NT2/D1 (cell line): ENCODE measurements around the gene OPN1MW3.

Experiments used
- DNase-seq: peaks from one replicate; pipeline ENCODE4 v3.0.0-alpha.2; 2011; ENCODE audit warnings: low read depth, low spot score
- H3K27me3 ChIP-seq: 2 replicates; pipeline ENCODE4 v1.6.0; 2011; ENCODE audit warnings: mild to moderate bottlenecking; ENCODE audit not compliant: insufficient read length, insufficient read depth
- H3K36me3 ChIP-seq: 2 replicates; pipeline ENCODE4 v1.6.1; 2011; ENCODE audit warnings: mild to moderate bottlenecking, low read length, mixed read lengths; ENCODE audit not compliant: insufficient read depth, insufficient read length
- H3K4me1 ChIP-seq: 2 replicates; pipeline ENCODE4 v1.5.1; 2011; ENCODE audit not compliant: insufficient read depth, insufficient read length
- H3K4me3 ChIP-seq: 2 replicates; pipeline ENCODE4 v1.5.1; 2011; ENCODE audit warnings: low read depth; ENCODE audit not compliant: insufficient read length
- H3K9ac ChIP-seq: 2 replicates; pipeline ENCODE4 v1.6.0; 2011; ENCODE audit warnings: low read depth; ENCODE audit not compliant: insufficient read length
- H3K9me3 ChIP-seq: 2 replicates; pipeline ENCODE4 v1.5.1; 2011; ENCODE audit warnings: mild to moderate bottlenecking, low read length; ENCODE audit not compliant: insufficient read depth
- SUZ12 ChIP-seq: IDR thresholded peaks from 2 replicates; pipeline ENCODE4 v1.6.1; 2011; ENCODE audit not compliant: insufficient read length, insufficient read depth; ENCODE audit errors: extremely low read depth
- YY1 ChIP-seq: IDR thresholded peaks from 2 replicates; pipeline ENCODE4 v1.6.1; 2011; ENCODE audit not compliant: insufficient read length, insufficient read depth
- ZNF274 ChIP-seq: IDR thresholded peaks from 2 replicates; pipeline ENCODE4 v1.6.1; 2011; ENCODE audit warnings: mild to moderate bottlenecking, low read depth, low read length

The OPN1MW3 gene

DNA sequence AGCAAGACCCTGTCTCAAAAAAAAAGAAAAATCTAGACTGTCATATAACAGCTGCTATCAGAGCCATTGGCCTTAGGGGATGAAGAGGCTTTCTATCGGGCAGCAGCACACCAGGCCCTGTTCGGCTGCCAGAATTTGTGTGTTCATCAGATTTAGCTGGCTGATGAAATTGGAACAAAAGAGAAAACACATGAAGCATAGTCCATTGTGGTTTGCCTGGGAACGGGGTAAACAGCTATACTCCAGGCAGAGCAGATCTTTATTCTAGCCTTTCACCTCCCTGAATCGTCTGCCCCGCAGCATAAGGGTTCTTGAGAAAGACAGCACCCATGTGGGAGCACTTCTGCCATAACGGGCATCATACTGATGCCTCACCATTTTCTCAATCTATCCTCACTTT lies 49.8 kb downstream of the OPN1MW3 start:
- no peak for DNase-seq
- Histone ChIP-seq H3K4me1 (no peaks in the 10 kb centered on the region), H3K9me3 (no peaks in the 10 kb centered on the region), H3K9ac (no peak overlapping the region), H3K4me3 (no peak overlapping the region), H3K36me3 (no peaks in the 10 kb centered on the region), H3K27me3 (no peaks in the 10 kb centered on the region)
- TF ChIP-seq SUZ12: no peak
- no peak for TF ChIP-seq YY1
- TF ChIP-seq ZNF274: no peak

DNA sequence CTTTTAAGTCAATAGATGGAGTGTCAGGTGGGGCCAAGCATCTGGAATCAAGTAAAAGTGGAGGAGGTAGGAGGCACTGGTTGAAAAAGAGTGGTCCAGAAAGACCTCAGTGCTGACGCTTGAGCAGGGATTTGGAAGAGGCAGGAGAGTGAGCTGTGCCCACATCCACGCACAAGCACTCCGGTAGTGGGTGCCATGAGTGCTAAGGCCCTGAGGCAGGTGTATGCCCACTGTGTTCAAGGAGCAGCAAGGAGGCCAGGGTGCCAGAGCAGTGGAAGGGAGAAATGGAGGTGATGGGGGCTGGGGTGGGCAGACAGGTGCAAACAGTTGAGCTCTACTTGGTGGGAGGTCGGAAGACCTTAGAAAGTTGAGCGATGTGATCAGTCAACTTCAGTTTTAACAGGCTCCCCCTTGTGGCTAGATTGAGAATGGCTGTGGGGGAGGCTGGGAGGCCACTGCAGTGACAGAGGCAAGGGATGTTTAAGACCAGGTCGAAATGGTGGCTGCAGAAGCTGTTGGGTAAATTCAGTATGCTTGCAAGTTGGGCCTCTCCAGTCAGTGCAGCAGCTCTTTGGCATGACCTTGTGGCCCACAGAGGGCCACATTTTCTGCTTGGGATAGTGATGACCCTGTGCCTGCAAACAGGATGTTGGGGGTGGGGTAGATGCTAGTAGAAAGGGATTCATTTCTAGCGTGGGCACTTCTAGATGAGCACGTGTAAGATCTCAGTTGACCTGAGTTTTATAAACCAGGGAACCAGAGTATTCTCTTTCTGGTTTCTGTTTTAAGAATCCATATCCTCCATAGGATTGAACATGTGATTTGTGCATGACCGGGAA lies 50.9 kb downstream of the OPN1MW3 start:
- peak; percentile 39 for DNase-seq

DNA sequence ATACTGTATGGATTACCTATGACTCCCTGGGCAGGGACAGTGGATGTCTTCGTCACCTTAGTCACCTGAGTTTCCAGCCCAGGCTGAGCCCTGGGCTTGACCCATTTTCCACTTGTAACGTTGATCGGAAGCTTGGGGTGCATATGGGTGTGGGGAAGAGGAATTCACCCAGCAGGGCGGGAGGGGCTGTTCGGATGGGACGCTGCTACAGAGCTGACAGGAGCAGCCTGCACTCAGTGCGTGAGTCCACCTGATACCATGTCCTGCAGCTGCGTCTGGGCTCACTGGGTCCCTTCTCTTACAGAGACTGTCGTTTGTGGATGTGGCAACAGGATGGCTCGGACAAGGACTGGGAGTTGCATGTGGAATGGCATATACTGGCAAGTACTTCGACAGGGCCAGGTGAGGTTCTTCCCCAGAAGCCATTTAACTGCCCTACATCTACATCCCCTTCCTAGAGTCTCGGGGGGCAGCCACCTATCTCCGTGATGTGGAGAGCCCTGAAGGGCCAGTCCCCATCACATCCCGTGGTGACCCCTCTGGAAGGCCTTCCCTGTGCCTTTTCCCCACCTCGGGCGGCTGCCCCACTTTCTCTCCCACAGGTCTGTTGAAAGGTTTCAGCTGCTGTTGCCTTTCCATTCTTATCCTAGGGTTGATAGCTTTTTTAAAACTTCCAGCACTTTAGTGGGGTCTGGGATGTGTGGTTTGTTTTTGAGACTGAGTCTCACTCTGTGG lies 51.8 kb downstream of the OPN1MW3 start:
- no peaks in the 10 kb centered on the region for H3K27me3 ChIP-seq
- no peaks in the 10 kb centered on the region for H3K36me3 ChIP-seq
- no peak overlapping the region for H3K9ac ChIP-seq
- H3K4me3 ChIP-seq: no peak overlapping the region
- TF ChIP-seq ZNF274 (no peak), SUZ12 (no peak), YY1 (no peak)
- no peaks in the 10 kb centered on the region for H3K4me1 ChIP-seq
- no peaks in the 10 kb centered on the region for H3K9me3 ChIP-seq
- no peak for DNase-seq

More for the DNA sequence above, 50.9 kb downstream of the OPN1MW3 start:
- H3K4me1 ChIP-seq: no peaks in the 10 kb centered on the region
- H3K27me3 ChIP-seq: no peaks in the 10 kb centered on the region
- no peaks in the 10 kb centered on the region for H3K9me3 ChIP-seq
- H3K9ac ChIP-seq: no peak overlapping the region
- H3K4me3 ChIP-seq: no peak overlapping the region
- no peaks in the 10 kb centered on the region for H3K36me3 ChIP-seq
- no peak for TF ChIP-seq ZNF274
- TF ChIP-seq YY1: no peak
- TF ChIP-seq SUZ12: no peak

DNA sequence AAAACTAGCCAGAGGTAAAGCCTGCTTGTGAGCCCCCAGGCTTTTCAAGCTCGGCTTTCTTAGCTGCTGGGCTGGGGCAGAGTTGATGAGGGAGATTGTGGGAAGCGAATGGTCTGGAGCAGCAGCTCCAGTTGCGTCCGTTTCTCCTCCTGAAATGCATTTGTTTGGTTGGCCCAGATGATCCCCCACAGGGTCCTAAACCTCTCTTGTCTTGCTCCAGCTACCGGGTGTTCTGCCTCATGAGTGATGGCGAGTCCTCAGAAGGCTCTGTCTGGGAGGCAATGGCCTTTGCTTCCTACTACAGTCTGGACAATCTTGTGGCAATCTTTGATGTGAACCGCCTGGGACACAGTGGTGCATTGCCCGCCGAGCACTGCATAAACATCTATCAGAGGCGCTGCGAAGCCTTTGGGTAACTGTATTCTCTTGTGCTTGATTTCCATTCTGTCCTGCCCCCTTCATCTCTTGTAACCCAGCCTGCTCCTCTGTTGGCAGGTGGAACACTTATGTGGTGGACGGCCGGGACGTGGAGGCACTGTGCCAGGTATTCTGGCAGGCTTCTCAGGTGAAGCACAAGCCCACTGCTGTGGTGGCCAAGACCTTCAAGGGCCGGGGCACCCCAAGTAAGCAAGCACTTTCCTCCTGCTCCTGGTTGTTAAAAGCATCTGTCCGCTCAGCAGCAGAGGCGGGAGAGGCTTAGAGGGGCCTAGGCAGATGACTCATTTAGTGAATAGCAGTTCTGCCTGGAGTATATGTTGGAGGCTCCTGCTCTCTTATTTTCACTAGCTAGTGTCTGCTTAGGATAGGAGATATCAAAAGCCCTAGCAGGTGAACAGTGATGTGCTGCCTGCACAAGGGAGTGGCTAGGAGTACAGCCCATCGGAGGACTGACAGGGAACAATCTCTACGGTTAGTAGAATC lies 53.5 kb downstream of the OPN1MW3 start:
- Histone ChIP-seq H3K9ac (no peak overlapping the region), H3K4me1 (no peaks in the 10 kb centered on the region), H3K36me3 (no peaks in the 10 kb centered on the region), H3K9me3 (no peaks in the 10 kb centered on the region), H3K4me3 (no peak overlapping the region), H3K27me3 (no peaks in the 10 kb centered on the region)
- no peak for DNase-seq
- TF ChIP-seq YY1: no peak
- no peak for TF ChIP-seq ZNF274
- no peak for TF ChIP-seq SUZ12

DNA sequence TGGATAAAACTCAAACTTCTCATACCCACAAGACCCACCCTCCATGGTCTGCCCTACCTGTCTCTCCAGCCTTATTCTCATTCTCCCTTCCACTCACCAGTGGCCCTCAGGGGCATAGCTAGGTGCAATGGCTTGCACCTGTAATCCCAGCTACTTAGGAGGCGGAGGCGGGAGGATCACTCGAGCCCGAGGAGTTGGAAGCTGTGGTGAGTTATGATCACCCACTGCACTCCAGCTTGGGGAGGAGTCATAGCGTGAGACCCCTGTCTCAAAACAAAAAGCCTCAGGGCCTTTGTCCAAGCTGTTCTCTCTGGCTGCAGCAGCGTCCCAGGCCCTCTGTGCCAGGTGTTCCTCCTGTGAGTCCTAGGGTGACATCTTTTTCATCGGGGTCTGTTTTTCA lies 54.7 kb downstream of the OPN1MW3 start:
- Histone ChIP-seq H3K4me3 (no peak overlapping the region), H3K27me3 (no peaks in the 10 kb centered on the region), H3K9ac (no peak overlapping the region), H3K9me3 (no peaks in the 10 kb centered on the region), H3K36me3 (no peaks in the 10 kb centered on the region), H3K4me1 (no peaks in the 10 kb centered on the region)
- no peak for TF ChIP-seq SUZ12
- no peak for TF ChIP-seq ZNF274
- DNase-seq: no peak

DNA sequence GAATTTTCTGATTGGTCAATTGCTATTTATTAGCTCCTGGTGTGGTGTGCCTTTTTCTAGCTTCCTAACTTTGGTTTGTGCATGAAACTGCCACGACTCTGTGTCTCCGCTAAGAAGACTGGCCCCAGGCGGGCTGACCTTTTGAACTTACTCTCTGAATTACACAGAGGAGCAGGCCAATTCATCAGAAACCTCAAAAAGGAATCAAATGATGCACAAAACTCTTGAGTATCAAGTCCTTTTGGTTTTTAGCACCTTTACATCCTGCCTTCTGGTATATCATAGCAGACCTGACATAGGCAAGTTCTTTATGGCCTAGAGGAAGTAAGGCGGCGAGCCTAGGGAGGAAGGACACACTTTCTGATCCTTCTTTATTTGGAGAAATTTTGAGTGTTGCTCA lies 55.8 kb downstream of the OPN1MW3 start:
- no peak for DNase-seq
- H3K9me3 ChIP-seq: no peaks in the 10 kb centered on the region
- no peaks in the 10 kb centered on the region for H3K36me3 ChIP-seq
- H3K27me3 ChIP-seq: no peaks in the 10 kb centered on the region
- TF ChIP-seq ZNF274 (no peak), YY1 (no peak), SUZ12 (no peak)
- H3K9ac ChIP-seq: no peak overlapping the region
- H3K4me3 ChIP-seq: no peak overlapping the region
- no peaks in the 10 kb centered on the region for H3K4me1 ChIP-seq
